NCI-H460 (cell line): Measurements from ENCODE around the gene STOX1. TPM values are rescaled to one million over a fixed set of nuclear protein-coding genes. Genes with fewer than 3 reads are reported as not detected.

Source experiments
- small RNA-seq, 2 experiments: library from RNA; depleted of rRNA; stranded (forward); fragments of <200 nt; gene quantifications; one replicate each; pipeline ENCODE3, GENCODE V24; 2014
- total RNA-seq: library from RNA; depleted of rRNA; stranded (reverse); fragments of >200 nt; shearing (Covaris generic); gene quantifications from 2 replicates; pipeline ENCODE4 v1.2.3, GENCODE V29; 2014; rRNA removed

STOX1 gene
- total RNA-seq, 1 experiment from 2014 or later, result 1.6 TPM

Small RNA genes within 50 kb of the gene (small RNA-seq; reads per million reads assigned to genes)
- gene RNU6-571P (0 reads per million in 2 experiments), gene RNU6-697P (0 reads per million in 2 experiments)

Other genes starting within 250 kb of the STOX1 start
- gene CCAR1, start 106.3 kb upstream of the STOX1 start, total RNA-seq, result 82.3 and 93.4 TPM in 2 replicates
- 48.2 and 49.1 TPM in 2 replicates for gene DDX50, start 73.8 kb downstream of the STOX1 start, total RNA-seq
- gene DDX21, start 128.6 kb downstream of the STOX1 start, total RNA-seq, result 266 and 294 TPM in 2 replicates
- gene KIFBP, start 161.3 kb downstream of the STOX1 start, total RNA-seq, result 36.6 and 39.8 TPM in 2 replicates